ENCODE results near the gene PIK3R2. TPM values are rescaled to one million over a fixed set of nuclear protein-coding genes. Genes with fewer than 3 reads are reported as not detected.

Gene PIK3R2
- total RNA-seq, 4 donors from 2014 or later = 8.3 to 39.4 (median 32.2) TPM

DNA sequence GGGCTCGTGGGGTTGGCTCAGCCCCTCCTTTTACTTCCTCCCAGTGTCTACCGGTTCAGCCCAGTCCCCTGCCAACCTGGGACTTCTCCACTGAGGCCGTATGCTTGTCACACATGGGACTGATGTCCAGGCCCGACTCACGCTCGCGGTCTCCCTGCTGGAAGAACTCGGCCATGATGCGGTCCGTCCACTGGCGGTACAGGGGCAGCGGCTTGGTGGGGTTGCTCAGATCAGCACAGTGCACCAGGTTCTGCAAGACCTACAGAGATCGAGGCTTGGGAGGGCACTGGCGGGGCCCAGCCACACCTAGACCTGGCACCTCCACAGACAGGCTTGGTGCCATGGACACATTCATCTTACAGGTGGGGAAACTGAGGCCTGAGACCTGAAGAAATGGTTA, 58.7 kb downstream of the PIK3R2 start:
- H3K4me3 ChIP-seq (ENCODE audit: low read depth, poor library complexity, severe bottlenecking) = no peak overlapping the region
- TF ChIP-seq, protein P1, sequence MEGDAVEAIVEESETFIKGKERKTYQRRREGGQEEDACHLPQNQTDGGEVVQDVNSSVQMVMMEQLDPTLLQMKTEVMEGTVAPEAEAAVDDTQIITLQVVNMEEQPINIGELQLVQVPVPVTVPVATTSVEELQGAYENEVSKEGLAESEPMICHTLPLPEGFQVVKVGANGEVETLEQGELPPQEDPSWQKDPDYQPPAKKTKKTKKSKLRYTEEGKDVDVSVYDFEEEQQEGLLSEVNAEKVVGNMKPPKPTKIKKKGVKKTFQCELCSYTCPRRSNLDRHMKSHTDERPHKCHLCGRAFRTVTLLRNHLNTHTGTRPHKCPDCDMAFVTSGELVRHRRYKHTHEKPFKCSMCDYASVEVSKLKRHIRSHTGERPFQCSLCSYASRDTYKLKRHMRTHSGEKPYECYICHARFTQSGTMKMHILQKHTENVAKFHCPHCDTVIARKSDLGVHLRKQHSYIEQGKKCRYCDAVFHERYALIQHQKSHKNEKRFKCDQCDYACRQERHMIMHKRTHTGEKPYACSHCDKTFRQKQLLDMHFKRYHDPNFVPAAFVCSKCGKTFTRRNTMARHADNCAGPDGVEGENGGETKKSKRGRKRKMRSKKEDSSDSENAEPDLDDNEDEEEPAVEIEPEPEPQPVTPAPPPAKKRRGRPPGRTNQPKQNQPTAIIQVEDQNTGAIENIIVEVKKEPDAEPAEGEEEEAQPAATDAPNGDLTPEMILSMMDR (IDR thresholded peaks at IDR 0.05) = no peak
- TF ChIP-seq POLR2A (IDR thresholded peaks at IDR 0.05) = no peak
- intact Hi-C loops (cut with DNase I; ENCODE audit: low total_unique reads) = loop anchor here (5.0 kb wide), 1 partner anchor 41 kb away; no protein-coding TSS in a partner anchor
- 77% methylated on average over 14 of the region's 14 CpGs for WGBS, 2 donors
- DNase-seq (ENCODE audit: low spot score in 2 of 2) = no peak

- H3K4me3 ChIP-seq (ENCODE audit: low read depth, poor library complexity, severe bottlenecking) = no peak overlapping the region
- DNase-seq (ENCODE audit: low spot score in 2 of 2) = no peak
- WGBS, 2 donors = 57% methylated on average over 7 of the region's 7 CpGs
- intact Hi-C loops (cut with DNase I; ENCODE audit: low total_unique reads) = loop anchor here (5.0 kb wide), 1 partner anchor 37 kb away; no protein-coding TSS in a partner anchor
- no peak for TF ChIP-seq POLR2A (IDR thresholded peaks at IDR 0.05)
- TF ChIP-seq, protein P1 (IDR thresholded peaks at IDR 0.05) = no peak
Observed at GRCh38 chr19:18214779-18215433, 61.9 kb downstream of the PIK3R2 start.

DNA sequence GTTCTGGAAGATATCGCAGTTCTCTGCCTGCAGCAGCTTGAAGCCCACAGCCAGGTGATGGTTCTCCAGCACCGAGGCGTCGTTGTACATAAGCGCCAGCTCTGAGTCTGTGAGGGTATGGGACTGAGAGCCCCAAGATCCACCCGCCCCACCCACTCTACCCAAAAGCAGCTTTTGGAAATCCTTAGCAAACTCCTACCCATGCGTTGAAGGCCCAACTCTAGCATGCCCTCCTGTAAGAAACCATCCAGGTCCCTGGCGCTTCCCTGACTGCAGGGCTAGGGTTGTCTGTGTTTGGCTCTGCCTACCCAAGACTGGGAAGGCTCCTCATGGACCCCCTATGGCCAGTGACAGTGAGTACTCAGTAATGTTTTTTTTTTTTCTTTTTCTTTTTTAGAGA, 63.8 kb downstream of the PIK3R2 start:
- H3K4me3 ChIP-seq (ENCODE audit: low read depth, poor library complexity, severe bottlenecking) = no peak overlapping the region
- TF ChIP-seq, protein P1 (IDR thresholded peaks at IDR 0.05) = no peak
- no peak for TF ChIP-seq POLR2A (IDR thresholded peaks at IDR 0.05)
- DNase-seq (ENCODE audit: low spot score in 2 of 2) = no peak
- intact Hi-C loops (cut with DNase I; ENCODE audit: low total_unique reads) = no loop called here
- WGBS, 2 donors = 92 to 99% methylated on average over 8 of the region's 8 CpGs

GRCh38 chr19:18218159-18218558, 65.2 kb downstream of the PIK3R2 start:
- no peak overlapping the region for H3K4me3 ChIP-seq (ENCODE audit: low read depth, poor library complexity, severe bottlenecking)
- no peak for TF ChIP-seq POLR2A (IDR thresholded peaks at IDR 0.05)
- TF ChIP-seq, protein P1 (IDR thresholded peaks at IDR 0.05) = no peak
- WGBS, 2 donors = 66 to 75% methylated on average over 16 to 17 of the region's 17 CpGs
- intact Hi-C loops (cut with DNase I; ENCODE audit: low total_unique reads) = no loop called here
- no peak for DNase-seq (ENCODE audit: low spot score in 2 of 2)

- WGBS, 2 donors = 78 to 88% methylated on average over 3 of the region's 3 CpGs
- TF ChIP-seq, protein P1 (IDR thresholded peaks at IDR 0.05) = no peak
- no peak for TF ChIP-seq POLR2A (IDR thresholded peaks at IDR 0.05)
- no peak overlapping the region for H3K4me3 ChIP-seq (ENCODE audit: low read depth, poor library complexity, severe bottlenecking)
- no peak for DNase-seq (ENCODE audit: low spot score in 2 of 2)
- intact Hi-C loops (cut with DNase I; ENCODE audit: low total_unique reads) = no loop called here
Observed at GRCh38 chr19:18218600-18218999, 65.6 kb downstream of the PIK3R2 start.

Other genes starting within 250 kb of the PIK3R2 start
- 10 to 100 TPM; 32.6 to 91.9 (median 47.4) TPM for gene CCDC124, start 220.1 kb upstream of the PIK3R2 start, total RNA-seq
- under 1 TPM in 1 of 4 donors, not detected in 3; 0.36 TPM for gene KCNN1, start 186.1 kb upstream of the PIK3R2 start, total RNA-seq
- 10 to 100 TPM; 54.1 to 92.8 (median 73.5) TPM for gene ARRDC2, start 145.0 kb upstream of the PIK3R2 start, total RNA-seq
- gene IL12RB1, start 66.2 kb upstream of the PIK3R2 start, total RNA-seq = under 1 TPM in 2 of 4 donors, not detected in 2; 0.34 to 0.58 TPM
- 10 to 100 TPM; 12.9 to 19.8 (median 17.0) TPM for gene MAST3, start 55.4 kb upstream of the PIK3R2 start, total RNA-seq
- 100 to 1,000 TPM in 2 of 4 donors, 10 to 100 TPM in 2; 39.1 to 214 (median 98.3) TPM for gene IFI30, start 20.6 kb downstream of the PIK3R2 start, total RNA-seq
- 10 to 100 TPM in 3 of 4 donors, 1 to 10 TPM in 1; 8.5 to 29.3 (median 20.2) TPM for gene MPV17L2, start 40.1 kb downstream of the PIK3R2 start, total RNA-seq
- 1 to 10 TPM in 3 of 4 donors, under 1 TPM in 1; 0.91 to 2.7 (median 2.1) TPM for gene RAB3A, start 50.9 kb downstream of the PIK3R2 start, total RNA-seq
- under 1 TPM in 1 of 4 donors, not detected in 3; 0.29 TPM for gene PDE4C, start 73.3 kb downstream of the PIK3R2 start, total RNA-seq
- 1 to 10 TPM in 3 of 4 donors, under 1 TPM in 1; 0.97 to 5.9 (median 3.1) TPM for gene IQCN, start 121.3 kb downstream of the PIK3R2 start, total RNA-seq
- gene JUND, start 128.5 kb downstream of the PIK3R2 start, total RNA-seq = 100 to 1,000 TPM; 337 to 886 (median 413) TPM
- 100 to 1,000 TPM in 2 of 4 donors, 10 to 100 TPM in 2; 59.7 to 149 (median 105) TPM for gene LSM4, start 169.9 kb downstream of the PIK3R2 start, total RNA-seq
- 1 to 10 TPM; 2.4 to 7.1 (median 4.8) TPM for gene PGPEP1, start 187.4 kb downstream of the PIK3R2 start, total RNA-seq
- 1 to 10 TPM in 2 of 4 donors, under 1 TPM in 1, not detected in 1; 0.49 to 5.1 (median 4.5) TPM for gene GDF15, start 233.0 kb downstream of the PIK3R2 start, total RNA-seq
- 1 to 10 TPM in 3 of 4 donors, not detected in 1; 1.2 to 3.4 (median 2.2) TPM for gene LRRC25, start 244.5 kb downstream of the PIK3R2 start, total RNA-seq